ACHN (cell line): ENCODE measurements around the gene ZMIZ1.
"Not testable (repeated sequence)": the region's sequence is repeated elsewhere in the genome, so short reads cannot be mapped to it uniquely, and the experiment has no call there.

Experiments
- DNase-seq: peaks from one replicate; pipeline ENCODE4 v3.0.0-alpha.2; 2015
- in situ Hi-C: cut with HindIII; loops from 2 replicates; pipeline ENCODE4 v1.10.0; 2017; ENCODE audit warnings: low sequenced_read_pairs, low pct_ligation_motif_present, low pct_unique_long_range_greater_than_20kb

Gene ZMIZ1

DNA sequence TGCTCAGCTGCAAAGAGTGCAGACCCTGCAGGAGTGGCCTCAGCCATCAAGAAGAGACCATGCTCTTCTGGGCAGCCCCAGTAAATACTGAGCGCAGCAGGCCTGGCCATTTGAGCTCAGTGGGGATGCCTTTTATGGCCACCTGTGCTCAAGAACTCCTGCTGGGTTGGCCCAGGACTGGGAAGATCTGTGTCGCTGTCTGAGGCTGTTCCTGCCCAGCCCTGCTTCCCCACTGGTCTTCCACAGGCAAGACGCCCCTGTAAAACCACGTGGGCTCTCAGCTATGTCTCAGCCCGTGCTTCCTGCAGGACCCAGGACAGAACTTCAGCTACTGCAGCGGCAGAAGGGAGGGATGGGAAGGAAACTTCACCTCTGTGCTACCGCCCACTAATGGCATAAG lies 268.0 kb downstream of the ZMIZ1 start:
- DNase-seq = no peak
- in situ Hi-C loops = no loop called here

DNA sequence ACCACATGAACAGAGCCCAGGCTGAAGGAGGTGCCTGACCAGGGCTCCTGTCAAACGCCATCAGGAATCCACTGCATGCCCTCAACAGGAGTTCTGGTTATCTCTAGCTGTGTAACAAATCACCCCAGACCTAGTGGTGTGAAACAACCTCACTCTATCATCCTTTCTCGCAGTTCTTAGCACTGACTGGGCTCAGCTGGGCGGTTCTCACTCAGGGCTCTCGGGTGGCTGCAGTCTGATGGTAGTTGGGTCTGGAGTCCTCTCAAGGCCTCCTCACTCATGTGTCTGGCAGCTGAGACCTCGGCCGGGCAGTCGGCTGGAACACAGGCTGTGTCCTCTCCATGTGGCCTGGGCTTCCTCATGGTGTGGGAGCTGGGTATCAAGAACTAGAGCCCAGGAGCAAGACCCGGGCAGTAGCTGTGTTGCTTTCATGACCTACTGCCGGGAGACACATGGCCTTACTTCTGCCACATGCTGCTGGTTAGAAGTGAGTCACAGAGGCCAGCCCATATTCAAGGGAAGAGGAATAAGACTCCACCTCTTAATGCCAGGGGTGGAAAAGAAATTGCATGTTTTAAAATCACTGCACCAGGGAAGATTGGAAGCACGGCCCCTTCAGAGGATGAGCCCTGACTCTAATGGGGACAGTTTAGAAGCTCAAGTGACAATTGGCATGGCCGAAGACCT lies 269.2 kb downstream of the ZMIZ1 start:
- in situ Hi-C loops = not testable (repeated sequence)

DNA sequence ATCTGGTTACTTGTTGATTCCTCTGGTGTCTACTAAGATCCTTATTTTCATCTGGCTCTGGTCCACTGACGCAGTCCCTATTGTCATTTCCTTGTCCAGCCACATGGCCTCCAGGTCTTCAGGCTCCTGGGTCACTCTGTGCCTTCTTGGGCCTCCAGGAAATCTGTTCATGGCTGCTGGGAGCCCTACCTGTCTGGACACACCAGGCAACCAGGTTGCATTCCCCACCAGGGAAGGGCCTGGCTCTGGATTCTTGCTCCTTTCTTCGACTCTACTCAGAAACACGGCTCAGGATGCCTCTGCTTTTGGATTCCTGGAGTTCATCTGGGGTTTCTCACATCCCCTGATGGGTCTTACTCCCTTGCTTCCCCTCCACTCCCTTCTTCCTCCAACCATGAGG lies 270.5 kb downstream of the ZMIZ1 start:
- in situ Hi-C loops = no loop called here
- no peak for DNase-seq

More for the DNA sequence above, 269.2 kb downstream of the ZMIZ1 start:
- DNase-seq = not testable (repeated sequence)

GRCh38 chr10:79340646-79341244 lies 272.0 kb downstream of the ZMIZ1 start:
- in situ Hi-C loops = no loop called here

DNA sequence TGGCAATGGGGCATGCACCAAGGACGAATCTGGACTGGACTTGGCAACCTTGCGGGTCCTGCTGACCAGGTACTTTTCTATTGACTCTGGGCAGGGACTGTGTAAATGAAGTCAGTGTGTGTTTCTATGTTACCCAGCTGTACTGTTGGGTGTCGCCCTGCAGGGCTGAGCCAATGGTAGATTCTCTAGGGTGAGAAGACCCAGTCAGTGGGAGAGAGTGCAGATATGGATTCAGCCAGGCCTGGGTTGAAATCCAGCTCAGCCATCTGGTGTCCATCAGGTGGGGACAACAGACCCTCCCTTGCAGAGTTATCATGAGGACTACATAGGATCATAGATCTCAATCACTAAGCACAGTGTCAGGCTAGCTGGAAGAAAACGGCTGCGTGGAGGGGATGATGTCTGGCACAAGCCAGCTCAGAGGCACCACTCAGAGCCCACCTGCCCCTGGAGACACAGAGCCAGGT lies 273.6 kb downstream of the ZMIZ1 start:
- DNase-seq = no peak
- in situ Hi-C loops = no loop called here

More at GRCh38 chr10:79340646-79341244, 272.0 kb downstream of the ZMIZ1 start:
- DNase-seq = no peak

GRCh38 chr10:79342811-79343561 lies 274.2 kb downstream of the ZMIZ1 start:
- in situ Hi-C loops = no loop called here
- no peak for DNase-seq

GRCh38 chr10:79344502-79345195 lies 275.9 kb downstream of the ZMIZ1 start:
- in situ Hi-C loops = no loop called here
- DNase-seq = no peak

DNA sequence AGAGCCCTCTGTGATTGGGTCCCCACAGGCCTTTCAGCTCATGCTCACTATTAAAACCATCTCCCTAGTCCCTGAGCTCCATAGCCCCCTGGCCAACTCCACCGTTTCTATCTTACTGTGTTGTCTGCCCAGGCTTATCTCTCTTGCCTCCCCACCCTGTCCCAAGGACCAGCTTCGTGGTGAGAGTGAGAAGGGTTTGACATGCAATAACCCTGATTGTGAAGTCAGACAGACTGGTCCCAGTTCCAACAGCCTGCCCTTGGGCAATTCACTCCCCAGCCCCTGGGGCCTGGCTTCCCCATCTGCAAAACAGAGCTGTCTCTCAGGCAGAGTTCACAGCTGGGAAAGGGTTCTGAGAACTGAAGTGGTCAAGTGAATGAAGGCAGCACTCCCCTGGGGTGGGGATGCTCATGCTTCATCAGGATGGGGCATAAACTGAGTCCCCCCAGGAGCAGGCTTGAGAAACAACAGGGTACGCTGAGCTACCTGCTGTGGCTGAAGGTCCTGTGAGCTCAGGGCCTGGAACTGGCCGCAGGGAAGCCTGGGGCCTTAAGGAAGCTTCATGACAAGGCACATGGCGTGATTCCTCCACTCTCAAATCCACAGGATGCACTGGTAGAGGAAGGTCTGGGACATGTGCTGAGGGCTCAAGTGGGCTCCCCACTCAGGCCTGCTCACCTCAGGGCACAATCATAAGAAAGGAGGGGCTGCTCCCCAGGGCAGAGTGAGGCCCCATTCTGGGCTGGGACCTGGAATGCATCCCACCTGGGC lies 276.7 kb downstream of the ZMIZ1 start:
- in situ Hi-C loops = no loop called here
- DNase-seq = no peak

- in situ Hi-C loops = no loop called here
These were observed 277.2 kb downstream of the ZMIZ1 start for GRCh38 chr10:79346012-79346340.

GRCh38 chr10:79346388-79347225 lies 277.8 kb downstream of the ZMIZ1 start:
- in situ Hi-C loops = no loop called here
- DNase-seq = no peak

More at GRCh38 chr10:79346012-79346340, 277.2 kb downstream of the ZMIZ1 start:
- DNase-seq = no peak

DNA sequence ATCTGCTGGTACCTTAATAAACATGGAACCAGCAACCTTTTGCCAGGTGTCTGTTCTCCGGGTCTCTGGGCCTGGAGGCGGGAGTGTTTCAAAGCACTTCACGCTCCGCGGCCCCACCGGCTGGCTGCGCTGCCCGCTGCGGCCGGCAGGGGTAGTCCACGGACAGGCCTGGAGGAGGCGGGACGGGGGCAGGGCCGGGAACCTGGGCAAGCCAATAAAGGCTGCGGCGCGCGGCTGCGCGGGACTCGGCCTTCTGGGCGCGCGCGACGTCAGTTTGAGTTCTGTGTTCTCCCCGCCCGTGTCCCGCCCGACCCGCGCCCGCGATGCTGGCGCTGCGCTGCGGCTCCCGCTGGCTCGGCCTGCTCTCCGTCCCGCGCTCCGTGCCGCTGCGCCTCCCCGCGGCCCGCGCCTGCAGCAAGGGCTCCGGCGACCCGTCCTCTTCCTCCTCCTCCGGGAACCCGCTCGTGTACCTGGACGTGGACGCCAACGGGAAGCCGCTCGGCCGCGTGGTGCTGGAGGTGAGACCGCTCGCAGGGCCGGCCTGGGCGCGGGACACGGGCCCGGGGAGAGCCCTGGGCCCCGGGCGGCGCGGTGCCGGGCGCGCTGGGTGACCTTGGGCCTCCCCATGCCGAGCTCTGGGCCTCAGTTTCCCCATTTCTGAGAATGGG lies 278.6 kb downstream of the ZMIZ1 start, which contains the start of gene PPIF:
Gene PPIF (plus strand): TSS at position 244 of the 668 bp plus-strand sequence. CDS start 80 bp downstream, at position 324.
- in situ Hi-C loops = no loop called here
- DNase-seq = peak; percentile 93

- DNase-seq = peak; percentile 72
- in situ Hi-C loops = no loop called here
These were observed 279.3 kb downstream of the ZMIZ1 start for GRCh38 chr10:79347894-79348639.

DNA sequence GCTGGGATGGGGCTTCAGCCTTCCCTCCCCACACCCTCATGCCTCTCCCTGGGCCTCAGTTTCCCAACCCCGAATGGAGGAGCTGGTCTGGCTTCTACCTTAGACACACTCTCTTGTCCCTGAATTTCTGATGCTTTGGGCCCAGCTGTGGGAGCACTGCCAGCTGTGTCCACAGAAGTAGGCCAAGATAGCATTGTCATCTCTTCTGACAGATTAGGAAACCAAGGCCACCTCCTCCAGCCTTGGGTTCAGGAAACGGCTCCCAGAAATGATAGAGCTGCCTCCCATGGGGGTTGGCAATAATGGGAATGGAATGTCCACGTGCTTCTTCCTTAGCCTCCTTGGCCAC lies 279.8 kb downstream of the ZMIZ1 start:
- no peak for DNase-seq
- in situ Hi-C loops = no loop called here

- no peak for DNase-seq
- in situ Hi-C loops = no loop called here
These were observed 280.3 kb downstream of the ZMIZ1 start for GRCh38 chr10:79349072-79349491.

GRCh38 chr10:79349766-79350406 lies 281.1 kb downstream of the ZMIZ1 start:
- no peak for DNase-seq
- in situ Hi-C loops = loop anchor here (25.0 kb wide), 1 partner anchor 137 kb away; no protein-coding TSS in a partner anchor
